Mucosa of stomach (tissue), 1 donor: ENCODE data around the gene IFIT1.

Experiments
- H3K27me3 ChIP-seq: one replicate; pipeline ENCODE4 v1.7.0; 2013; ENCODE audit warnings: mild to moderate bottlenecking, low read length; ENCODE audit not compliant: control insufficient read depth, insufficient read depth
- H3K36me3 ChIP-seq: one replicate; pipeline ENCODE4 v1.7.0; 2013; ENCODE audit warnings: low read length; ENCODE audit not compliant: control insufficient read depth, insufficient read depth
- H3K4me1 ChIP-seq: one replicate; pipeline ENCODE4 v1.7.0; 2013; ENCODE audit warnings: mild to moderate bottlenecking, low read length; ENCODE audit not compliant: control insufficient read depth, insufficient read depth
- H3K4me3 ChIP-seq: one replicate; pipeline ENCODE4 v1.7.0; 2013; ENCODE audit warnings: low read length
- H3K9ac ChIP-seq: one replicate; pipeline ENCODE4 v1.7.0; 2013; ENCODE audit warnings: mild to moderate bottlenecking, low read length, moderate library complexity
- H3K9me3 ChIP-seq: one replicate; pipeline ENCODE4 v1.7.0; 2013; ENCODE audit warnings: mild to moderate bottlenecking, low read length, moderate library complexity; ENCODE audit not compliant: control insufficient read depth
- donor health status: Pancreatic carcinoma.

The IFIT1 gene

DNA sequence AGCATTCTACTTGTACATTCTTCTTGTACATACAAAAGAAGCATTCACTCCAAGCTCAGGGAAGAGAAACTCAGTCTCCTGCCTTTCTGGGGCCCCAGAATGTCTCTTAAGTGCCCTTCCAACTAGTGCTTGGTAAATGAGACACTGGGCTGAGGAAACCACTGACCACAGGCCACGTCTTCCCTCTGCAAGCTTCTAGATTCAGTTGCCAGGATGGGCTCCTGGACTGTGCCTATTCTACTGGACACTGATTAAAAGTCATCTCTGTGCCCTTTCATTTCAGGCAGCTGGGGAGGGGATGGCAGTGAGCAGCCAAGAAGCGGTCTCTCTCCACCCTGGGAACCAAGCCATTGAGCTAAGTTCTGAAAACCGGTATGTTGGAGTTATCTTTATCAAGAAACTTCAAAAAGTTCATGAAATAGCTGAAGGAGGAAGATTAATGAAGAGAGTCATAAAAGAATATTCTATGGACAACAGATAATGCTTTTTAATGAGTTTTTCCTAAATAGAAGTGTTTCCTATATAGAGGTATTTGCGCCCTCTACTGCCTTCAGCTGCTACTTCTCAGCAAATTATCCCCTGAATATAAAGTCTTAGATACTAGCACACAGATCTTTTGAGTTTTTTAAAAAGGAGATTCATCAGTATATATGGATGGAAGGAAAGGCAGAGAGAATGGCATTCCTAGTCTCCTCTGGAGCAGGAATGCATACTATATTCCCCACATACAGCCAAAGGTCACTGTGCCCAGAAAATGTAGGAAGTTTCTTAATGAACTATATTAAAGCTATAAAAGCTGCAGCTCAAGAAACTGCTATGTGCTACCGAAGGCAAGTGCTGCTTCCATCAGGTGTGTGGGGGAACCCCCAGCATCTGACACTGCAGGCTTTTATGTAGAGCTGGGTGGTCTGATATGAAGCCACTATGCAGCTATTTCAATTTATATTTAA, 23.0 kb upstream of the IFIT1 start:
- no peak overlapping the region for H3K4me3 ChIP-seq
- no peak overlapping the region for H3K9ac ChIP-seq

GRCh38 chr10:89371079-89371478, 21.3 kb upstream of the IFIT1 start:
- H3K4me3 ChIP-seq: no peak overlapping the region
- no peak overlapping the region for H3K9ac ChIP-seq
- H3K27me3 ChIP-seq: no peaks in the 10 kb centered on the region
- peaks cover 24% of the 10 kb centered on the region for H3K4me1 ChIP-seq
- H3K9me3 ChIP-seq: no peaks in the 10 kb centered on the region
- H3K36me3 ChIP-seq: no peaks in the 10 kb centered on the region

More for the DNA sequence above, 23.0 kb upstream of the IFIT1 start:
- no peaks in the 10 kb centered on the region for H3K36me3 ChIP-seq
- no peaks in the 10 kb centered on the region for H3K9me3 ChIP-seq
- H3K4me1 ChIP-seq: peaks cover 17% of the 10 kb centered on the region
- no peaks in the 10 kb centered on the region for H3K27me3 ChIP-seq

- Histone ChIP-seq H3K27me3 (no peaks in the 10 kb centered on the region), H3K9me3 (no peaks in the 10 kb centered on the region), H3K9ac (no peak overlapping the region), H3K4me3 (no peak overlapping the region), H3K36me3 (no peaks in the 10 kb centered on the region), H3K4me1 (peaks cover 24% of the 10 kb centered on the region)
Measured at GRCh38 chr10:89371987-89372386, 20.4 kb upstream of the IFIT1 start.

- Histone ChIP-seq H3K36me3 (no peaks in the 10 kb centered on the region), H3K9ac (no peak overlapping the region), H3K9me3 (no peaks in the 10 kb centered on the region), H3K4me1 (peaks cover 24% of the 10 kb centered on the region), H3K27me3 (no peaks in the 10 kb centered on the region), H3K4me3 (no peak overlapping the region)
Measured at GRCh38 chr10:89373916-89374711, 18.3 kb upstream of the IFIT1 start.

DNA sequence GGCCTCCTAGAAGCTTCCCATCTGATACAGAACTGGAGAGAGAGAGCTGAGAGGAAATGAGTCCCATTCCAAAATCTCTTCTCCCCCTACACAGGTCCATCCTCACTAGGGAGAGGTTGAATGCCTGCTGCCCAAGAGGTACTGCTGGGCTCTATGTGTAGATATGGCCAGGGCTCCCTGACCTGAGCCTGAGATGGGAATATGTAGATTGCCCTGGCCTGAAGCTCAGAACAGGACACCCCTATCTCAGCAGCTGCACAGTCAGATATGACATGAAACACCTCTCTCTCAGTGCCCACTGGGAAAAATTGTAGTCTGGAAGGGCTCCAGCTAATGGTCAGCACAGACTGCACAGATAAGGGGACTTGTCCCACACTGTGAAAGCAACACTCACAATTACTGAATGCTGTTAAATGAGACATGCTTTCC, 17.7 kb upstream of the IFIT1 start:
- peaks cover 24% of the 10 kb centered on the region for H3K4me1 ChIP-seq
- no peaks in the 10 kb centered on the region for H3K9me3 ChIP-seq
- H3K9ac ChIP-seq: no peak overlapping the region
- no peak overlapping the region for H3K4me3 ChIP-seq
- H3K27me3 ChIP-seq: no peaks in the 10 kb centered on the region
- no peaks in the 10 kb centered on the region for H3K36me3 ChIP-seq

GRCh38 chr10:89377705-89378637, 14.5 kb upstream of the IFIT1 start, which contains the start of gene IFIT1B:
TSS of gene IFIT1B (plus strand) at chr10:89378056. CDS start at chr10:89378136, 80 bp downstream.
- no peaks in the 10 kb centered on the region for H3K36me3 ChIP-seq
- H3K9ac ChIP-seq: no peak within 1 kb of the TSS
- no peaks in the 10 kb centered on the region for H3K9me3 ChIP-seq
- H3K4me3 ChIP-seq: no peak within 1 kb of the TSS
- H3K27me3 ChIP-seq: no peaks in the 10 kb centered on the region
- peaks cover 20% of the 10 kb centered on the region for H3K4me1 ChIP-seq

- H3K4me1 ChIP-seq: peaks cover 11% of the 10 kb centered on the region
Measured at GRCh38 chr10:89379103-89379502, 13.3 kb upstream of the IFIT1 start.

DNA sequence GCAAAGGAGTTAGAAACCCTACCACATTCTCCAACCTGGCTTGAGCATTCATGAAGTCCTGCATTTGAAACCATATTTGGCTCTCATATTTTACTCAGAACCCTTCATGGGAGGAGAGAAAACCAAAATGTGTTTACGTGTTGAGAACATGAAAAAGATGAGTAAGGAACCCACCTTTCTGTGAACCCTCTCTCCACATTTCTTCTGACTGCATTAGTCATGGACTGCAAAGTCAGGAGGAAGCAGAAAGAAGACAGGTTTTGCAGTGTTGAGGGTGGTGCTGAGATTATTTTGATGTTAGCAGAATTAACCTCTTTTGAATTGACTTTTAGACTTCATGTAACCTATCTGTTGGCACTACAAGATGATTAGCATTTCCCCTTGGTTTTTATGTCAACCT, 9.7 kb upstream of the IFIT1 start:
- no peak overlapping the region for H3K9ac ChIP-seq
- no peak overlapping the region for H3K4me3 ChIP-seq
- H3K36me3 ChIP-seq: no peaks in the 10 kb centered on the region
- H3K4me1 ChIP-seq: no peaks in the 10 kb centered on the region
- no peaks in the 10 kb centered on the region for H3K27me3 ChIP-seq
- no peaks in the 10 kb centered on the region for H3K9me3 ChIP-seq

More at GRCh38 chr10:89379103-89379502, 13.3 kb upstream of the IFIT1 start:
- no peak overlapping the region for H3K4me3 ChIP-seq
- H3K9ac ChIP-seq: no peak overlapping the region
- no peaks in the 10 kb centered on the region for H3K36me3 ChIP-seq
- H3K9me3 ChIP-seq: no peaks in the 10 kb centered on the region
- no peaks in the 10 kb centered on the region for H3K27me3 ChIP-seq

GRCh38 chr10:89384474-89385340, 7.7 kb upstream of the IFIT1 start:
- H3K4me1 ChIP-seq: no peaks in the 10 kb centered on the region
- no peaks in the 10 kb centered on the region for H3K9me3 ChIP-seq
- no peak overlapping the region for H3K9ac ChIP-seq
- H3K36me3 ChIP-seq: no peaks in the 10 kb centered on the region
- no peaks in the 10 kb centered on the region for H3K27me3 ChIP-seq
- H3K4me3 ChIP-seq: no peak overlapping the region

GRCh38 chr10:89388806-89389205, 3.6 kb upstream of the IFIT1 start:
- Histone ChIP-seq H3K36me3 (no peaks in the 10 kb centered on the region), H3K27me3 (no peaks in the 10 kb centered on the region), H3K9me3 (no peaks in the 10 kb centered on the region), H3K4me3 (no peak overlapping the region), H3K4me1 (peaks cover 4% of the 10 kb centered on the region), H3K9ac (no peak overlapping the region)

DNA sequence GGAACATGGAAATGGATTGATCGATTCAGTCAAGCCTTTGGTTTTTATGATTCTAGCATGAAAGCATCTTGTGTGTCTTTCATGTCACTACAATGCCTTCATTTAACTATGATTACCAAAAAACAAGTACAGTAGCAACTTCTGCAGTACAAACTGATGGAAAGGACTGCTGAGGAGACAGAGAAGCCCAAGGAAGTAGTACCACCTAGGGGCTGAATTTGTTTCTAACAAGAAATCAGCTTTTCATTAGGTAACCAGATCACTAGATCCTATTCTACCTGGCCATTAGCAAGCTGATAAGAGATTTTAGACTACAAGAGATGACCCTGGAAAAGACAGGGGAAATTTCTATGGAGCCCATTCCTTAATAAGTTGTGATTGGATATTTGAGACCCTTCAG, 3.2 kb upstream of the IFIT1 start:
- H3K4me1 ChIP-seq: peaks cover 4% of the 10 kb centered on the region
- no peaks in the 10 kb centered on the region for H3K27me3 ChIP-seq
- no peaks in the 10 kb centered on the region for H3K9me3 ChIP-seq
- no peak overlapping the region for H3K9ac ChIP-seq
- H3K4me3 ChIP-seq: no peak overlapping the region
- no peaks in the 10 kb centered on the region for H3K36me3 ChIP-seq
